HG03135 (cell line): ENCODE results near the gene DRD5.
"Not testable (repeated sequence)": the region's sequence is repeated elsewhere in the genome, so short reads cannot be mapped to it uniquely, and the experiment has no call there.

Experiments used
- ATAC-seq: cut with Tn5 transposase; IDR thresholded peaks from one replicate; pipeline ENCODE4 v1.9.1; 2021; ENCODE audit warnings: mild to moderate bottlenecking, moderate library complexity; ENCODE audit not compliant: unreplicated experiment

The DRD5 gene

DNA sequence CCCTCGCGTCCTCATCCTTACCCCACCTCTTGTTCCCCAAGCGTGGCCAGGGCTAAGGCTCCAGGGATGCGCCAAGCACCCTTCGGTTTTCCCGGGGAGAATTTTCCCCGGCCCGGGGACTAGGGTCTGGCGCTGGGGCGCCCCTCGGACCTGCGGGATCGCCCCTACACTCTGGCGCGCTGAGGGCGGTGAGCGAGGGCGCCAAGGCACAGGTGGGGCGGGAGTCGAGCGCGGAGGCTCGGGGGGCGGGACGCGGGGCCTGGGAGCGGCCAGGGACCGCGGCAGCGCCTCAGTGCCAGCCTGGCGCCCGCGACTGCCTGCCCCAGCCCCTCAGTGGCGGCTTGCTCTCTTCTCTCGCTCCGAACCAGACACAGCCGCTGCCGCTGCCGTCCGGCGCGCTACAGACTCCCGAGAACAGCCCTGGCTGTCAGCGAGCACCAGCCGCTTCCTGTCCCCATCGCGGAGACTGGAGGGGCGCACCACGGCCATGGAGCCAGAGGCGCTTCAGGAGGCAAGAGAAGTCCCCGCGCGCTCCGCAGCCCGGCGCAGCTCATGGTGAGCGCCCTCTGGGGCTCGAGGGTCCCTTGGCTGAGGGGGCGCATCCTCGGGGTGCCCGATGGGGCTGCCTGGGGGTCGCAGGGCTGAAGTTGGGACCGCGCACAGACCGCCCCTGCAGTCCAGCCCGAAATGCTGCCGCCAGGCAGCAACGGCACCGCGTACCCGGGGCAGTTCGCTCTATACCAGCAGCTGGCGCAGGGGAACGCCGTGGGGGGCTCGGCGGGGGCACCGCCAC, at the start of gene DRD5:
Gene DRD5 (plus strand): TSS at position 292 of the 793 bp plus-strand sequence. CDS start 396 bp downstream, at position 688.
- no peak for ATAC-seq

- ATAC-seq, result not testable (repeated sequence)
Observed at GRCh38 chr4:9732256-9732655, 49.2 kb upstream of the DRD5 start.

DNA sequence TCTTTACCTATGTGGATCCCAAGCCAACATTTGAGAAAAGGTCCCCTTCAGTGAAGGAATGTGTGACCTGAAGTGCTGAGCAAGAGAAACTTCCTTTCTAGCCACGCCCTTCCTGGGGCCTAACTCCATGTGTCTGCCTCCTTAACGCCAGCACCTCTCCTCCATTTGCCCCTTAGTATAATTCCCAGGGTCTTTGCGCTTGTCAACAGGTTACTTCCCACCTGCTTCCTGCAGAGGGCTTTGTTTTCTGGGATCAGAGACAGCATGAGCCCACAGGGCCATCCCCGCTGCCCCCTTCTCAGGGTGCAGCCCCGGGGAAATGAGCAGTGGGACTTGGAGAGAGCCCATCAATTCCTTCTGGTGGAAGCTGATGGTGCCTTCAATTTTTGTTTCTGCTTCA, 45.9 kb upstream of the DRD5 start:
- ATAC-seq, result no peak

GRCh38 chr4:9737280-9737679, 44.2 kb upstream of the DRD5 start:
- ATAC-seq, result not testable (repeated sequence)

GRCh38 chr4:9743789-9744188, 37.6 kb upstream of the DRD5 start:
- ATAC-seq, result not testable (repeated sequence)

DNA sequence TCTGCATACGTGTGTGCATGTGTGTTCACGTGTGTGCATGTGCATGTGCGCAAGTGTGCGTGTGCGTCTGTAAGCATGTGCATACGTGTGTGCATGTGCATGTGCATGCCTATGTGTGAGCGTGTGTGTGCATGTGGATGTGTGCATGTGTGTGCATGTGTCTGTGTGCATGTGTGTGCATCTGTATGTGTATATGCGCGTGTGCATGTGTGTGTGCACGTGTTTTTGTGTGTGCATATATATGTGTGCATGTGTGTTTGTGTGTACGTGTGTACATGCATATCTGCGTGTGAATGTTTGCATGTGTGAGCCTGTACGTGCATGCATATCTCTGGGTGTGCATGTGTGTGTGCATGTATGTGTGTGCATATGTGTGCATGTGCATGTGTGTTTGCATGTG, 35.7 kb upstream of the DRD5 start:
- no peak for ATAC-seq

GRCh38 chr4:9758641-9759317, 22.7 kb upstream of the DRD5 start:
- ATAC-seq, result no peak

- no peak for ATAC-seq
Observed at GRCh38 chr4:9762823-9763475, 18.5 kb upstream of the DRD5 start.

DNA sequence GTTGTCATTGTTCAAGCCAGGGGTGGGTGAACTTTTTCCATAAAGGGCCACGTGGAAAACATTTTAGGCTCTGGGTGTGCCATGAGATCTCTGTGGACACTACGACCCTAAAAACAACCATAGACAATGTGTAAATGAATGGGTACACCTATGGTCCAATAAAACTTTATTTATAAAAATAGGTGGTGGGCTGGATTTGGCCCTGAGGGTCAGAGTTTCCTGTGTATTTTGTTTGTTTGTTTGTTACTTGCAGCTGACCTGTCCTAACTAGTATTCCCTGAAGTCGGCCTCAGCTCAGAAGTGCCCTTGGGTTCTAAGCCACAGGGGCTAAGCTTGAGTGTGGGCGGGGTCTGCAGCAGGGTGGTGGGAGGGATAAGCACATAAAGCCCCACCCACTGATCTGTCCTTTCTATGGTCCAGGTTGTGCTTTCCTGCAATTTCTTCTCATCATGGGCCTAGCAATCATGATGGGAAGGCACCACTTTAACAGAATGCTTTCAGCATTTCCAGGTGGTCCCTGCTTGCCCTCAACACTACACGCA, 17.2 kb upstream of the DRD5 start:
- ATAC-seq, result no peak

DNA sequence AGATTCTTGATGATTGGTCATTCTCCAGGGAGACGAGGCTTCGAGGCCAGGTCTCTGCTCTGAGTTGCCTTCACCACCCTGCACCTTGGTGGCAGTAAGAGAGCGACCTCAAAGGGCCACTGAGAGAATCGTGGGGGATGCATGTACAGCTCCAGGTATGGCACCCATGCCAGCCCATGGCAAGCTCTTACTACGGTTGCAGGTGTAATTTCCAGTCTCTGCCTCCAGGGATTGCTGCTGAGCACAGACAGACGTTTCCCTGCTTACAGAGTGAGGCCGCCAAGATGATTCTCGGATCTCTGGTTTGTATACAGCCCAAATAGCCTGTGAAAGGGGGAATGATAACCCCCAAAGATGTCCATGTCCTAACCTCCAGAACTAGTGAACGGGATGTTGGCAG, 16.3 kb upstream of the DRD5 start:
- ATAC-seq, result no peak

GRCh38 chr4:9769321-9769720, 12.1 kb upstream of the DRD5 start:
- ATAC-seq, result no peak

GRCh38 chr4:9771034-9771433, 10.4 kb upstream of the DRD5 start:
- ATAC-seq, result no peak

GRCh38 chr4:9773471-9773870, 8.0 kb upstream of the DRD5 start:
- ATAC-seq, result no peak

GRCh38 chr4:9782136-9782436, 652 bp downstream of the DRD5 start:
- ATAC-seq, result no peak

GRCh38 chr4:9785891-9786290, 4.5 kb downstream of the DRD5 start:
- not testable (repeated sequence) for ATAC-seq

DNA sequence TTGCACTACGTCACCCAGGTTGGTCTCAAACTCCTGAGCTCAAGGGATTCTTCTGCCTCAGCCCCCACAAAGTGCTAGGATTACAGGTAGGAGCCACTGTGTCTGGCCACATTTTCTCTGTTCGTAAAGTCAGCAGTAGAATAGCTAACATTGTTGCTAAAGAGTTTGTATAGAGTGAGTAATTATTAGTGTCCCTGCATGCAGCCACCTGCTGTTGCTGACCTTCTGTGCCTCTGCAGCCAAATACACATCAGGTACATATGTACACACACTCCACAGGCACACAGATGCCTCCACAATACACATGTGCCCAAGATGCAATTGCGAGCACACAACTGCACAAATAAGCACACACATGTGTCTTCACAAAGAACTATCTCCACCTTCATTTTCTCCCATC, 10.9 kb downstream of the DRD5 start:
- ATAC-seq, result no peak

DNA sequence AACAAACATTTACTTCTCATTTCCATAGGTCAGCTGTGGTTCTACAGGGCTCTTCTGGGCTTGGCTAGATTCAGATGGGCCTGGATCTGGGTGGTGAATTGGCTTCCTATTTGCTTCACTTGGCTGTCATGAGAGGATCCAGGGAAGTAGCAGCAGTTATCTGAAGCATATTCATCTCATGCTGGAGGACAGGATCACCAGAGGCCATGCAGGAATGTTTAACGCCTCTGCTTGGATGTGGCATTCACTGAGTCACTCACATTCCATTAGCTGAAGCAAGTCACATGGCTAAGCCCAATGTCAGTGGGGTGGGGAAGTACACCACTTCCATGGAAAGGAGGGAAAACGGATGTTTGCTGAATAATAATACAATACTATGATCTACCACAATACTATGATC, 15.2 kb downstream of the DRD5 start:
- ATAC-seq, result not testable (repeated sequence)

DNA sequence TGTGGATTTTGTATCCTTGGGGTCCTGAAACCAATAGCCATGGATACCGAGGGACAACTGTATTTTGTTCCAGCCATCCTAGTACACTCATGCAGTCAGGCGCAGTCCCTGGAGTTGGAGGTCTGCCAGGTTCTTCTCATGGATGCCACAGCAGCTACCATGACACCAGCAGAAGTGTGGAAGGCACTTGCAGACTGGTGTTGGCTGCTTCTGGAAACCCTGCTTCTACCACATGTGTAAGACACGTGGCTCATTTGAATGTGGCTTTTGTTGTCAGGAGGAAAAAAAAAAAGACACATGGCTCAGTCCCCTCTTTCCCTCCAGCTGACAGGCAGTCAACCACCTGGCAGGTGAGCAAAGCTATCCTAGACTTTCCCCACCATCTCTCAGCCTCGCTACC, 19.4 kb downstream of the DRD5 start:
- no peak for ATAC-seq

- ATAC-seq, result no peak
Observed at GRCh38 chr4:9804918-9805317, 23.5 kb downstream of the DRD5 start.

DNA sequence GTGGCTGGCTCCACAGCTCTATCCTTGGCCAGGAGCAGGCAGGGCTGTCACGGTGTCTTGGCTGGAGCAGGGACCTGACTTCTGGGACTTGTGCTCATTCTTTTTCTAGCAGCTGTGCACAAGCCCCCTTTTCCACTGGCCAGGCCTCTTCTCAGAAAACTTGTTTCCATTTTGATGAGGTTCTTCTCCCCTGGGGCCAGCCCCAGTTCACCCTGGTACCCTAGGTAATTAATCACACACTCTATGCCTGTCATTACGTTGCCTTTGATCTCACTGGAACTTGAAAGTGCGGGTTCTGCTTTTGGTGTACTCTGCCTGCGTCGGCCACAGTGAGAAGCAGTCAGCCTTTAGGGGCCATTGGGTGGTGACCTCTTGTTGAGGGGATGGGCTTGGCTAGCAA, 26.6 kb downstream of the DRD5 start:
- ATAC-seq, result no peak

DNA sequence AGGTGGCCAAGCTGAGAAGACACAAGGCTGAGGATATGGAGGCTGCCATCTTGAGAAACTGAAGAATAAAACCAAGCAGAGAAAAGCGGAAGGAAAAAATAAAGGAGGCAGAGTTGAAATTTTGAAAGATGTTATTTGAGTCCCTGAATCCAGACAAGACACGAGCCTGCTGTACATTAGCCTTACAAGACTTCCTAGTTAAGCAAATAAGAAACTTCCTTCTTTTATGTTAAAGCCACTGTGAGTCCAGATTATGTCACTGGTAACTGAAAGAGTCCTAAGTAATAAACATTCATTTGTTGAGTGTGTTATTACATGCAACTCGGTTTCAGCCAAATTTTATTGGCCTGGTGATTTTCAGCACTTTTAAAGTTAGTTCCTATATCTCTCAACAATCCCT, 30.4 kb downstream of the DRD5 start:
- no peak for ATAC-seq
